GM19023 (cell line): ENCODE results near the gene LRRC55.

Experiments used
- ATAC-seq: cut with Tn5 transposase; IDR thresholded peaks from one replicate; pipeline ENCODE4 v1.9.1; 2021; ENCODE audit warnings: mild to moderate bottlenecking, moderate library complexity; ENCODE audit not compliant: unreplicated experiment

Gene LRRC55

GRCh38 chr11:57181678-57182305, at the start of gene LRRC55:
Gene LRRC55, plus strand, starts transcription at chr11:57181953. Its CDS starts 70 bp downstream, at chr11:57182023.
- no peak for ATAC-seq

DNA sequence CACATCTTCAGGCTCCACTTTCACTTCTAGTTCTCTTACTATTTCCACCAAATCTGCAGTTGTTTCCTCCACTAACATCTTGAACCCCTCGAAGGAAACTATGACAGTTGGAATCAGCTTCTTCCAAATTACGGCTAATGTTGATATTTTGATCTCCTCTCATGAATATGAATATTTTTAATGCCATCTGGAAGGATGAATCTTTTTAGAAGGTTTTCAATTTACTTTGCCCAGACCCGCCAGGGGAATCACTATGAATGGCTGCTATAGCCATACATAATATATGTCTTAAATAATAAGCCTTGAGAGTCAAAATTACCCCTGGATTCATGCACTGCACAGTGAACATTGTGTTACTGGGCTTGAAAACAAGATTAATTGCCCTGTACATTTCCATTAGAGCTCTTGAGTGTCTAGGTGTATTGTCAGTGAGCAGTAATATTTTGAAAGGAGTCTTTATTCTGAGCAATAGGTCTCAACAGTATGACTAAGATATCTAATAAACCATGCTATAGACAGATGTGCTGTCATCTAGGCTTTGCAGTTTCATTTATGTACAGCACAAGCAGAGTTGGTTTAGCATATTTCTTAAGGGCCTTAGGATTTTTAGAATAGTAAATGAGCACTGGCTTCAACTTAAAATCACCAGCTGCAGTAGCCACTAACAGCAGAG, 48.3 kb upstream of the LRRC55 start:
- ATAC-seq, result no peak

- ATAC-seq, result no peak
These were observed 47.5 kb upstream of the LRRC55 start for GRCh38 chr11:57134284-57134683.

DNA sequence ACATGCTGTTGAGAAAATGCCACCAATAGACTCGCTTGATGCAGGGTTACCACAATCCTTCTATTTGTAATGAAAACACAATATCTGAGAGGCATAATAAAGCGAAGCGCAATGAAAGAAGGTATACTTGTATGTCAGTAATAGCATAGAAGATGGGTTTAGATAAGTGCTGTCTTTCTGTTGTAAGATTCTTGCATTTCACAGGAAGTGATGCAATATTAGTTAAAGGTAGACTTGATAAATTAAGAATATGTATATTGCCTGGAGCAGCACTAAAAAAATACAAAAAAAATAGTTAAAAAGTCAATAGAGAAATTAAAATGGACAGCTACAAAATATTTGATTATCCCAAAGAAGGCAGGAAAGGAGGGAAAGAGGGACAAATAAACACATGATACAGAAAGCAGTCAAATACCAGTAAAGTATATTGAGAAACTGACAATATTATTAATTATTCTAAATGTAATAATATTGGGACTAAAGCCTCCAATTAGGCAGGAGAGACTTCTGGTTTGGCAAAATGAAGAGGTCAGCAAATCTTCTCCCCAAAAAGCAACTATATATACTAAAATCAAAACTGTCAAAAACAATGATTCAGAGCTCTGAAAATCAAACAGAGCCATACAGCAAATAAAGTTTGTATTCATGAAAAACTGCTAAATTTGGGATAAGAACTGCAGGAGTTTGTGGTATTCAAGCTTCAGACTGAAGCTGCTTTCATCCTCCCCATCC, 46.6 kb upstream of the LRRC55 start:
- no peak for ATAC-seq

DNA sequence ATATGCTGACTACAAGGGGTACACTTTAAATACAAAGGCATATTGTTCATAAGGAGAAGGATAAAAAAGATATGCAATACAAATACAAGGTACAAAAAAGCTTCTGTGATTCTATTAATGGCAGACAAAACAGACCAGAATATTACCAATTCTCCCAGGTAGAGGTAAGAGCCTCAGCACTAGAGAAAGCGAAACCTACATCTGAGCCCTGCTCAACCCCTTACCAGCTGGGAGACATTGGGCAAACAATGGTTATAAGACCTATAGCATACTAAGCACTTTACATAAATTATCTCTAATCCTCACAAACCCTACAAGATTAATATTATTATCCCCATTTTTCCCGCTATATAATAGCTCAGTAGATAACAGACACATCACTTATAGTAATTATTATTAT, 41.2 kb upstream of the LRRC55 start:
- ATAC-seq, result no peak

GRCh38 chr11:57143459-57143858, 38.3 kb upstream of the LRRC55 start:
- no peak for ATAC-seq

- no peak for ATAC-seq
These were observed 37.7 kb upstream of the LRRC55 start for GRCh38 chr11:57144075-57144474.

DNA sequence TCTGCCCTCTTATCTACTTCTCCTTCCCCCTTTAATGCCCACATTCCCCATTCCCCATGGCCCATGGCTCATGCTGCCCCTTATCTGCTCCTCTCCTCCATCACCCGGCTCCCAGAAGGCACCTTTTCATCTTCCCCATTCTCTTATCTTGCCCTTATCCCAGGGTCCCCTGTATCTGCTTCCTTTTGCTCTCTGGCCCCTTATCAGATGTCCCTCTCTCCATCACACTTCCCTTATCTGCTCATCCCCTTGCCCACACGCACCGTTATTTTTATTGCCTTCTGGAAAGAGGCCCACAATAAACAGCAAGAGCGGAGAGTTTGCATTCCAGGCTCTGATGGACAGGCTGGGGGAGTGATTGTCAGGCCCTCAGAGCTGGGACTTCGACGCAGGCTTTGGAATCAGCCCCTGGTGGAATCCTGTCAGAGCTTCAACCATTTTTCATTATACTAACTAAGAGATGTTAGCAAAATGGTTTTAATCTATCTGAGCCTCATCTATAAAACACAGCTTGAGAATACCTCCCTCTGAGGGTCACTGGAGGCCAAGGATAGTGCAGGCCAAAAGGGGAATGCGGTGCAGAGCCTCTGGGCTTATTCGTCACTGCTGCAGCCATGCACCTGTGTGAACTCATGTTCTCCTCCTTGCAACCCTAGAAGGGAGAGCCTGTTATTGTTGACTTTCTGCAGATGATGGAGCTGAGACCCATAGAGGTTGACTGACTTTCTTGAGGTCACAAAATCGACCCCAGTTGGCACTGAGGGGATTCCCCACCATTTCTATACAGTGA, 37.0 kb upstream of the LRRC55 start:
- ATAC-seq, result no peak

GRCh38 chr11:57146301-57146700, 35.5 kb upstream of the LRRC55 start:
- ATAC-seq, result no peak

DNA sequence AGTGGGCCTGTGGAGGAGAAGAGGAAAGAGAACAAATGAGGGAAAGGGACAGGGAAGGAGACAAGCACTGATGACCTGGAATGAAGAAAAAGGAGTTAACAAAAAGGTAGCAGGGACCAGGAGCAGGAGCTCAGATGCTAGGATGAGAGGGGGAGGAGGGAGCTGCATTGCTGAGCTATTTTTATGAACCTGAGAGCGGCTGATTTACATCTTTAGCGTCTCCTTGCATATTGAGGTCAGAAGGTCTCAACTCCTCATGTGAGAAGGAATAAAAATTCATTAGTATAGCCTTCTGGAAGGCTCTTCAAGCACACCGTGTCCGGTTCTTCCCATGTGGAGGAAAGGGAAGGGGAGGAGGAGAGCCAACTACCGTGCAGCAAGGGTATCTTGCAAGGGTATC, 33.1 kb upstream of the LRRC55 start:
- no peak for ATAC-seq

DNA sequence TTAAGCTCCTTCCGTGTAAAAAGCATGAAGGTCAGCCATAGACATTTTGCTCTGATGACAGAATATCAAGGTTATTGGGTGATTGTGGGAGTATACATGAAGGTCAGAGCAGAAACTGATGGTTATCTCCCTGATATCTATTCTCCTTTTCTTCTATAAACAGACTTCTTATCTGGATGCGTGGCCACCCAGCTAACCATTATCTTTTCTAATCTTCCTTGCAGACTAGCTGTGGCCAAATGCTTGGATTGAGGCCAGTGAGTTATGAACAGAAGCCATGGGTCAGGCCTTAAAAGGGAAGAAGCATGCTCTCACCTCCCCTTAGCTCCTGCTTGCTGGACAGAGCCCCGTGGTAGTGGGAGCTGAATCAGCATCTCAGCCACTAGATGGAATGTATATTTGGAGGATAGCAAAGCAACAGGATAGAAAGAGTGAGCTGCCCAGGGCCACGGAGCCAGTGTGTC, 31.3 kb upstream of the LRRC55 start:
- ATAC-seq, result no peak

GRCh38 chr11:57152134-57152533, 29.6 kb upstream of the LRRC55 start:
- no peak for ATAC-seq

DNA sequence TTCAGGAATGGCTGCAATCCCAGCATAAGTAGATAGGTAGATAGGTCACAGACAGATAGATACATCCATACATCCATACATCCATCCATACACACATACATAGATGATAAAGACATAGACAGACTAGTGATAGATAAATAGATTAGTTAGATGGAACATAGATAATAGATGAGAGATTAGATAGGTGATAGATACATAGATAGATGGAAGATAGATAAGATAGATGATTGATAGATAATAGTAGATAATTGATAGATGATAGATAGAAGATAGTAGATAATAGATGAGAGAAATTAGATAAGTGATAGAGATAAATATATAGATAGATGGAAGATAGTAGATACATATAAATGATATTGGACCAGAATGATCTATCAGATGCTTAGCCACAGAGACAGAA, 28.3 kb upstream of the LRRC55 start:
- ATAC-seq, result no peak

- ATAC-seq, result no peak
These were observed 27.0 kb upstream of the LRRC55 start for GRCh38 chr11:57154739-57155138.

GRCh38 chr11:57155400-57155799, 26.4 kb upstream of the LRRC55 start:
- ATAC-seq, result no peak

- ATAC-seq, result no peak
These were observed 25.7 kb upstream of the LRRC55 start for GRCh38 chr11:57155838-57156607.

DNA sequence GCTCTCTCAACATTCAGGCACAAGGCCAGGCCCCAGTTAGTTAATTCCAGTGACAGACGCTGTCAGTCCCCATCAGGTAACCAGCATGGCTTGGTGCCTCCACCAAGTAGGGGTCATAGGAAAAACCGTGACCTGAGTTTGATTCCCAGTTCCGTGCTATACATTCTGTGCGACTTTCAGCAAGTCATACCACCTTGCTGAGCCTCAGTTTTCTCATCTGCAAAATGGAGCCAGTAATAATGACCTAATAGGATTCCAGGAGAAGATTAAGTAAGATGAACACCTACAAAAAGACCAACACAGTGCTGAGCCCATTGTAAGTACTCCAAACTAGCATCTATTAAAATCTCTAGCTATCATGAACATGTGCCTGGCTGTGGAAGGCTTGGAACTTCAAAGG, 24.8 kb upstream of the LRRC55 start:
- ATAC-seq, result no peak

GRCh38 chr11:57157624-57158023, 24.1 kb upstream of the LRRC55 start:
- ATAC-seq, result no peak

GRCh38 chr11:57158180-57158579, 23.6 kb upstream of the LRRC55 start:
- ATAC-seq, result no peak

DNA sequence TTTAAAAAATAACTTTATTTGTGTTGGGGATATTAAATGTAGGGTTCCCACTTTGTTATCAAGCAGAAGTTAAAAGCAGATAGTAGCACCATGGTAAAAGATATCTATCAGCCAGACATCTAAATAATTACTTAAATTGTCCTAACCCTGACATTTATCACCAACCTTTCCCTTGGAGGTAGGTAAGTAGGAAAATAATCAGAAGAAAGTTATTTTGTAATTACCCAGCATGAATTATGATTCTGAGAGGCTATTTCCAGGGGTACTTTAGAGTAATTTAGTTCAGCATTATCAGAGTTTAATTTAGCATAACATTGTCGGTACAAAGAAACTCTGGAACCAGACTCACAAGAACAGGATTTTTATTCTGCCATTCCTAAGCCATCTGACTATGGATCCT, 23.2 kb upstream of the LRRC55 start:
- no peak for ATAC-seq

DNA sequence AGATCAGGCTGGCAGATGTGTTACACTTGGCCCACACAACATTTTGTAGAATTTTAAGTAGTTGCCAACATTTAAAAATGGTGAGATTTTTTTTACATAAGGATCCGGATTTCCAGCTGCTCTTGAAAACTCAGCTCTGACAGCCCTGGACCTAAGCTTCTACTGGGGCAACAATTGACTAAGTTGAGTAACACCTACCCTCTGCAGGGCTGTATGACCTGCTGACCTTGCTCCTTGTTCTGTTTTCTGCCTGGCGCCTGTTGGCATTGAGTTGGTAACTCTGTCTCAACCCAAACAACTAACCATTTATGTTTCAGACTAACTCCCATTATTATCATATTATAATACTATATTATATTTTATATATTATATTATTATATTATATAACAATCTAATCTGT, 21.1 kb upstream of the LRRC55 start:
- no peak for ATAC-seq
